A549 (cell line): Measurements from ENCODE around the gene DCAF5. TPM values are rescaled to one million over a fixed set of nuclear protein-coding genes. Genes with fewer than 3 reads are reported as not detected.
A peak's percentile ranks its signal among the peaks of the same experiment; 100 is the strongest.
"Not testable (repeated sequence)": the region's sequence is repeated elsewhere in the genome, so short reads cannot be mapped to it uniquely, and the experiment has no call there.

Experiments used
- ATAC-seq, 2 experiments: fragments of 200-7000 bp in 1 of 2; fragments of >200 bp in 1 of 2; cut with Nextera tagmentation in 1 of 2; cut with Tn5 transposase in 1 of 2; 3 replicates each; pipeline versions ENCODE4 v1.8.0 to v1.9.1; 2018 to 2020; ENCODE audit warnings: mild to moderate bottlenecking in 1 of 2, moderate library complexity in 1 of 2
- CTCF ChIA-PET: fragments of 300-600 bp; sonication (Branson Sonifier 250); formaldehyde crosslinking; extraction: SDS; loops from one replicate; lab custom pipeline; 2021; ENCODE audit warnings: antibody characterized with exemption, inconsistent platforms; lab: Yijun Ruan, JAX
- POLR2A ChIA-PET: fragments of 350-600 bp; formaldehyde crosslinking; extraction: SDS; loops from one replicate; lab custom pipeline; 2021; ENCODE audit warnings: antibody characterized with exemption, inconsistent platforms; lab: Yijun Ruan, JAX
- DNase-seq, 2 experiments: peaks; one replicate each; pipeline versions ENCODE4 v3.0.0 to v3.0.0-alpha.2; 2011 to 2016; ENCODE audit warnings: low read depth in 1 of 2, low spot score in 1 of 2
- FAIRE-seq: peaks from 2 replicates; lab custom pipeline; 2011; peaks lifted over from hg19 to GRCh38; lab: Jason Lieb, UNC
- H3K27ac ChIP-seq, 2 experiments: fragments of >200 bp; sonication (Bioruptor Twin); formaldehyde crosslinking; 3 replicates each; pipeline ENCODE4 v1.5.1; 2016 to 2017
- H3K4me1 ChIP-seq: fragments of >200 bp; sonication (Bioruptor Twin); formaldehyde crosslinking; 3 replicates; pipeline ENCODE4 v1.6.1; 2016
- H3K4me2 ChIP-seq: fragments of >200 bp; sonication (Bioruptor Twin); formaldehyde crosslinking; 3 replicates; pipeline ENCODE4 v1.6.1; 2016
- H3K4me3 ChIP-seq: fragments of >200 bp; sonication (Bioruptor Twin); formaldehyde crosslinking; 3 replicates; pipeline ENCODE4 v1.5.1; 2016
- H3K9me3 ChIP-seq: fragments of >200 bp; sonication (Bioruptor Twin); formaldehyde crosslinking; 3 replicates; pipeline ENCODE4 v1.6.1; 2016
- CHD2 ChIP-seq: fragments of 150-350 bp; IDR thresholded peaks from 2 replicates; pipeline ENCODE4 v1.6.1; 2014; ENCODE audit warnings: low read length; ENCODE audit not compliant: partially characterized antibody
- EHF ChIP-seq: fragments of 250-450 bp; sonication (Bioruptor Pico); IDR thresholded peaks from 2 replicates; pipeline ENCODE4 v1.5.0; 2020; ENCODE audit warnings: mild to moderate bottlenecking
- EHMT2 ChIP-seq: fragments of 200-600 bp; sonication (generic); IDR thresholded peaks from 2 replicates; pipeline ENCODE4 v1.6.1; 2016; ENCODE audit warnings: antibody characterized with exemption, low read depth, mild to moderate bottlenecking, moderate library complexity
- EP300 ChIP-seq, 2 experiments: fragments of >200 bp; sonication (Bioruptor Twin); formaldehyde crosslinking; IDR thresholded peaks; 2 replicates in 1 of 2; 3 replicates in 1 of 2; pipeline ENCODE4 v1.6.1; 2016 to 2017
- ESRRA ChIP-seq: fragments of 150-350 bp; IDR thresholded peaks from 2 replicates; pipeline ENCODE4 v1.6.1; 2014; ENCODE audit warnings: mild to moderate bottlenecking, low read length, borderline replicate concordance
- FOSL2 ChIP-seq, 2 experiments: fragments of 450-650 bp in 1 of 2; fragments of >200 bp in 1 of 2; sonication (Bioruptor Twin) in 1 of 2; formaldehyde crosslinking; IDR thresholded peaks; 2 replicates each; pipeline versions ENCODE4 v1.5.0 to v1.6.1; 2016 to 2020; ENCODE audit warnings: mild to moderate bottlenecking in 1 of 2, moderate library complexity in 1 of 2
- FOXS1 ChIP-seq: fragments of 250-450 bp; sonication (Bioruptor Pico); IDR thresholded peaks from 2 replicates; pipeline ENCODE4 v1.5.0; 2020; ENCODE audit warnings: mild to moderate bottlenecking, moderate library complexity
- HOXB13 ChIP-seq: fragments of 250-450 bp; sonication (Bioruptor Pico); IDR thresholded peaks from 2 replicates; pipeline ENCODE4 v1.5.0; 2020; ENCODE audit warnings: low read depth, mild to moderate bottlenecking, moderate library complexity
- MAFK ChIP-seq: fragments of 450-650 bp; IDR thresholded peaks from 2 replicates; pipeline ENCODE4 v1.6.1; 2014; ENCODE audit not compliant: partially characterized antibody
- MAZ ChIP-seq: fragments of 150-350 bp; IDR thresholded peaks from 2 replicates; pipeline ENCODE4 v1.6.1; 2014; ENCODE audit warnings: antibody characterized with exemption, low read depth, low read length, borderline replicate concordance
- MYC ChIP-seq: IDR thresholded peaks from 2 replicates; pipeline ENCODE4 v1.6.1; 2012; ENCODE audit warnings: mild to moderate bottlenecking, inconsistent platforms, low read length, improper control_type of control experiment, borderline replicate concordance
- PBX3 ChIP-seq: IDR thresholded peaks from 2 replicates; pipeline ENCODE4 v1.6.1; 2012
- RCOR1 ChIP-seq: fragments of 150-350 bp; IDR thresholded peaks from 2 replicates; pipeline ENCODE4 v1.6.1; 2014; ENCODE audit warnings: antibody characterized with exemption, low read length, low read depth
- SREBF2 ChIP-seq: fragments of 450-650 bp; IDR thresholded peaks from 2 replicates; pipeline ENCODE4 v1.6.1; 2014; ENCODE audit warnings: mild to moderate bottlenecking, moderate library complexity
- TP53 ChIP-seq: fragments of 250-450 bp; sonication (Bioruptor Pico); IDR thresholded peaks from 2 replicates; pipeline ENCODE4 v1.5.0; 2021; ENCODE audit warnings: mild to moderate bottlenecking, moderate library complexity
- ZC3H11A ChIP-seq: fragments of 450-650 bp; IDR thresholded peaks from 2 replicates; pipeline ENCODE4 v1.6.1; 2014; ENCODE audit warnings: antibody characterized with exemption, mild to moderate bottlenecking
- ZFP36 ChIP-seq: fragments of 450-650 bp; IDR thresholded peaks from 2 replicates; pipeline ENCODE4 v1.6.1; 2014; ENCODE audit warnings: borderline replicate concordance; ENCODE audit not compliant: partially characterized antibody
- ZNF302 ChIP-seq: fragments of 250-450 bp; sonication (Bioruptor Pico); IDR thresholded peaks from 2 replicates; pipeline ENCODE4 v1.9.0; 2021; ENCODE audit warnings: inconsistent platforms, mild to moderate bottlenecking, moderate library complexity
- WGBS: methylation state at CpG from one replicate; pipeline ENCODE4 v1.1.6; 2017; ENCODE audit errors: missing lambda C conversion rate; 5-methylcytosine and 5-hydroxymethylcytosine counted together
- polyA plus RNA-seq, 4 experiments: library from polyadenylated mRNA; depleted of rRNA in 3 of 4; stranded (reverse); fragments of >200 nt; fragmentation: RNase III in 1 of 4; extraction: RNeasy Plus Mini Kit Qiagen cat#74134 plus additional on column Dnase treatment in 1 of 4; gene quantifications; 2 replicates in 3 of 4; 3 replicates in 1 of 4; pipeline ENCODE4 v1.2.3, GENCODE V29; 2011 to 2017
- TF ChIP-seq, protein P1 (sequence below): fragments of >200 bp; sonication (Bioruptor Twin); formaldehyde crosslinking; IDR thresholded peaks from 2 replicates; pipeline ENCODE4 v1.6.1; 2016
- TF ChIP-seq, protein P2 (sequence below): IDR thresholded peaks from 2 replicates; pipeline ENCODE4 v1.6.1; 2012; ENCODE audit warnings: low read depth, borderline replicate concordance
- TF ChIP-seq, protein P3 (sequence below): IDR thresholded peaks from 2 replicates; pipeline ENCODE4 v1.6.1; 2012
- TF ChIP-seq, protein P4 (sequence below): fragments of 200-600 bp; sonication (generic); IDR thresholded peaks from 2 replicates; pipeline ENCODE4 v1.6.1; 2016; ENCODE audit warnings: antibody characterized with exemption, mild to moderate bottlenecking, moderate library complexity

Gene DCAF5
- polyA plus RNA-seq, 2 of the 4 experiments (the other 2 are of a cell fraction) = 14.3 to 23.7 TPM

GRCh38 chr14:69066396-69067171 lies 86.3 kb downstream of the DCAF5 start:
- Histone ChIP-seq H3K9me3 (no peaks in the 10 kb centered on the region), H3K4me2 (no peak overlapping the region), H3K27ac (no peak overlapping the region), H3K4me1 (peaks cover 12% of the 10 kb centered on the region), H3K4me3 (no peak overlapping the region)
- CTCF ChIA-PET = interaction anchor here (1.3 to 2.8 kb wide), 3 partner anchors 18 to 155 kb away, joined by 3 to 9 read pairs (median 3); no protein-coding TSS in a partner anchor
- DNase-seq (no peak), ATAC-seq (no peak), FAIRE-seq (no peak)
- 84% methylated on average over 3 of the region's 3 CpGs for WGBS
- POLR2A ChIA-PET = no interaction called here
- TF ChIP-seq, protein P1, sequence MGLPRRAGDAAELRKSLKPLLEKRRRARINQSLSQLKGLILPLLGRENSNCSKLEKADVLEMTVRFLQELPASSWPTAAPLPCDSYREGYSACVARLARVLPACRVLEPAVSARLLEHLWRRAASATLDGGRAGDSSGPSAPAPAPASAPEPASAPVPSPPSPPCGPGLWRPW = no peak
- TF ChIP-seq ESRRA (no peak), PBX3 (no peak), FOXS1 (CRISPR knock-in tag) (no peak), SREBF2 (no peak), RCOR1 (no peak), MAZ (no peak), ZC3H11A (no peak), FOSL2 (IDR thresholded peaks at IDR 0.05) (no peak), FOSL2 (CRISPR knock-in tag; IDR thresholded peaks at IDR 0.05) (no peak), EHMT2 (no peak), MAFK (no peak), CHD2 (no peak), ZFP36 (no peak), ZNF302 (CRISPR knock-in tag) (no peak)
- TF ChIP-seq, protein P2, sequence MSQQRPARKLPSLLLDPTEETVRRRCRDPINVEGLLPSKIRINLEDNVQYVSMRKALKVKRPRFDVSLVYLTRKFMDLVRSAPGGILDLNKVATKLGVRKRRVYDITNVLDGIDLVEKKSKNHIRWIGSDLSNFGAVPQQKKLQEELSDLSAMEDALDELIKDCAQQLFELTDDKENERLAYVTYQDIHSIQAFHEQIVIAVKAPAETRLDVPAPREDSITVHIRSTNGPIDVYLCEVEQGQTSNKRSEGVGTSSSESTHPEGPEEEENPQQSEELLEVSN = no peak

- DNase-seq, FAIRE-seq, POLR2A ChIA-PET, H3K4me2 ChIP-seq, H3K4me3 ChIP-seq, ATAC-seq, H3K9me3 ChIP-seq, H3K27ac ChIP-seq: not testable (repeated sequence)
- TF ChIP-seq MAFK = peak; percentile 87
- peaks cover 12% of the 10 kb centered on the region for H3K4me1 ChIP-seq
- CTCF ChIA-PET = interaction anchor here (2.8 kb wide), 1 partner anchor 154 kb away, joined by 9 read pairs; no protein-coding TSS in a partner anchor
- 95% methylated on average over 4 of the region's 4 CpGs for WGBS
These were observed 87.0 kb downstream of the DCAF5 start for GRCh38 chr14:69065934-69066333.

- H3K4me1 ChIP-seq = peaks cover 21% of the 10 kb centered on the region
- ChIA-PET POLR2A (no interaction called here), CTCF (interaction anchor here (0.6 to 2.8 kb wide), 7 partner anchors 8 to 153 kb away, joined by 3 to 9 read pairs (median 5); no protein-coding TSS in a partner anchor)
- H3K9me3 ChIP-seq = no peaks in the 10 kb centered on the region
- H3K27ac ChIP-seq = no peak overlapping the region
- FAIRE-seq = no peak
- no peak for DNase-seq
- no peak for ATAC-seq
- no peak overlapping the region for H3K4me2 ChIP-seq
- TF ChIP-seq TP53 (CRISPR knock-in tag) (no peak), CHD2 (no peak), RCOR1 (no peak), FOXS1 (CRISPR knock-in tag) (no peak), MAFK (no peak), SREBF2 (no peak), ZC3H11A (no peak), MYC (no peak), FOSL2 (IDR thresholded peaks at IDR 0.05) (no peak), FOSL2 (CRISPR knock-in tag; IDR thresholded peaks at IDR 0.05) (no peak), EHF (CRISPR knock-in tag) (no peak), HOXB13 (CRISPR knock-in tag) (no peak), EP300 (IDR thresholded peaks at IDR 0.05) (no peak)
- TF ChIP-seq, protein P3, sequence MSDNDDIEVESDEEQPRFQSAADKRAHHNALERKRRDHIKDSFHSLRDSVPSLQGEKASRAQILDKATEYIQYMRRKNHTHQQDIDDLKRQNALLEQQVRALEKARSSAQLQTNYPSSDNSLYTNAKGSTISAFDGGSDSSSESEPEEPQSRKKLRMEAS = no peak
- TF ChIP-seq, protein P4, sequence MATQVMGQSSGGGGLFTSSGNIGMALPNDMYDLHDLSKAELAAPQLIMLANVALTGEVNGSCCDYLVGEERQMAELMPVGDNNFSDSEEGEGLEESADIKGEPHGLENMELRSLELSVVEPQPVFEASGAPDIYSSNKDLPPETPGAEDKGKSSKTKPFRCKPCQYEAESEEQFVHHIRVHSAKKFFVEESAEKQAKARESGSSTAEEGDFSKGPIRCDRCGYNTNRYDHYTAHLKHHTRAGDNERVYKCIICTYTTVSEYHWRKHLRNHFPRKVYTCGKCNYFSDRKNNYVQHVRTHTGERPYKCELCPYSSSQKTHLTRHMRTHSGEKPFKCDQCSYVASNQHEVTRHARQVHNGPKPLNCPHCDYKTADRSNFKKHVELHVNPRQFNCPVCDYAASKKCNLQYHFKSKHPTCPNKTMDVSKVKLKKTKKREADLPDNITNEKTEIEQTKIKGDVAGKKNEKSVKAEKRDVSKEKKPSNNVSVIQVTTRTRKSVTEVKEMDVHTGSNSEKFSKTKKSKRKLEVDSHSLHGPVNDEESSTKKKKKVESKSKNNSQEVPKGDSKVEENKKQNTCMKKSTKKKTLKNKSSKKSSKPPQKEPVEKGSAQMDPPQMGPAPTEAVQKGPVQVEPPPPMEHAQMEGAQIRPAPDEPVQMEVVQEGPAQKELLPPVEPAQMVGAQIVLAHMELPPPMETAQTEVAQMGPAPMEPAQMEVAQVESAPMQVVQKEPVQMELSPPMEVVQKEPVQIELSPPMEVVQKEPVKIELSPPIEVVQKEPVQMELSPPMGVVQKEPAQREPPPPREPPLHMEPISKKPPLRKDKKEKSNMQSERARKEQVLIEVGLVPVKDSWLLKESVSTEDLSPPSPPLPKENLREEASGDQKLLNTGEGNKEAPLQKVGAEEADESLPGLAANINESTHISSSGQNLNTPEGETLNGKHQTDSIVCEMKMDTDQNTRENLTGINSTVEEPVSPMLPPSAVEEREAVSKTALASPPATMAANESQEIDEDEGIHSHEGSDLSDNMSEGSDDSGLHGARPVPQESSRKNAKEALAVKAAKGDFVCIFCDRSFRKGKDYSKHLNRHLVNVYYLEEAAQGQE = no peak
- H3K4me3 ChIP-seq = no peak overlapping the region
These were observed 88.3 kb downstream of the DCAF5 start for GRCh38 chr14:69064596-69064995.
